ENCODE results near the gene HYAL3.
A peak's percentile ranks its signal among the peaks of the same experiment; 100 is the strongest.
"Not testable (repeated sequence)": the region's sequence is repeated elsewhere in the genome, so short reads cannot be mapped to it uniquely, and the experiment has no call there.

The HYAL3 gene

DNA sequence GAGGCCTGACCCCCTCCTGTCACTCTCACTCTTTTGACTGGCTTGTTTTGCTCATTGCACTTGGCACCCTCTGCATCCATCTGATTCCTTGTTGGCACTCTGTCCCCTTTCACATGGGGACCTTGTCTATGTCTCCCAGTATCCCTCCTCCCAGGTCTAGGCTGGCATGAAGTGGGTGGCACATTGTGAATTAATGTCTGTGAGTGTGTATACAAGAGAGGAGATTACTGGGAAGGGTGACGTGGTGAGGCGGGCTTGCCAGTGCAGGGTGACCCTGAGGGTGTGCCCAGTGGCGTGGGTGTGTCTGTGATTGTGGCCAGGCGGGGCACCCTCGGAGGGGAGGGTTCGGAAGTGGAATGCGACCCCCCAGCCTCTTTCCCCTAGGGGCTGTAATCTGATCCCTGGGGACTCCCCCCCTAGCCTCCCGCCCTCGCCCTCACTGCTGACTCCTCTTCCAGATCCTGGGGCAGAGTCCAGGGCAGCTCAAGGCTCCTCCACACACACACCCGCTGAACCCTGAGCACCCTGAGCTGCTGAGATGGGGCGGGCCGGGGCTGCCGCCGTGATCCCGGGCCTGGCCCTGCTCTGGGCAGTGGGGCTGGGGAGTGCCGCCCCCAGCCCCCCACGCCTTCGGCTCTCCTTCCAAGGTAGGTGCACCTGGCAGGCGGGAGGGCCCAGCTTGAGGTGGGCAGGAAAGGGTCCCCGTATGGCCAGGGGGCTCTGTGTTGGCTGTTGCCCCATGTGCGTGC lies 30.3 kb downstream of the HYAL3 start, which contains the start of gene SEMA3B:
Gene SEMA3B (plus strand): TSS at position 445 of the 749 bp plus-strand sequence. CDS start 94 bp downstream, at position 539.
- DNase-seq = no peak

DNA sequence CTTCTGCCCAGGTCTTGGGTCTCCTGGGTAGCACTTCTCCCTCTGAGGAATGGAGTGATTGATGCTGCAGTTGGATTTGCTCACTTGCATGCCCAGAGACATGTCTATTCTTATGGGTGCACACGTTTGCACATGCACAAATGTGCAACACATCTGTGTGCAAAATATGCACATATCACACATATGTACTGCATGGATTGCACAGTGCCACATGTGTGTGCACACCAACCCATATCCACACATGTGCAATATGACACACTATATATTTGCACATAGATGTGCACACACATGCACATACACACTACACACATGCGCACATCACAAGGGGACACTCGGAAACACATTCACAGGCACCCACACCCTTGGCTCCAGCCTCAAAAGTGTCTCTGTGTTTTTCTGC lies 30.9 kb downstream of the HYAL3 start:
- DNase-seq = no peak

DNA sequence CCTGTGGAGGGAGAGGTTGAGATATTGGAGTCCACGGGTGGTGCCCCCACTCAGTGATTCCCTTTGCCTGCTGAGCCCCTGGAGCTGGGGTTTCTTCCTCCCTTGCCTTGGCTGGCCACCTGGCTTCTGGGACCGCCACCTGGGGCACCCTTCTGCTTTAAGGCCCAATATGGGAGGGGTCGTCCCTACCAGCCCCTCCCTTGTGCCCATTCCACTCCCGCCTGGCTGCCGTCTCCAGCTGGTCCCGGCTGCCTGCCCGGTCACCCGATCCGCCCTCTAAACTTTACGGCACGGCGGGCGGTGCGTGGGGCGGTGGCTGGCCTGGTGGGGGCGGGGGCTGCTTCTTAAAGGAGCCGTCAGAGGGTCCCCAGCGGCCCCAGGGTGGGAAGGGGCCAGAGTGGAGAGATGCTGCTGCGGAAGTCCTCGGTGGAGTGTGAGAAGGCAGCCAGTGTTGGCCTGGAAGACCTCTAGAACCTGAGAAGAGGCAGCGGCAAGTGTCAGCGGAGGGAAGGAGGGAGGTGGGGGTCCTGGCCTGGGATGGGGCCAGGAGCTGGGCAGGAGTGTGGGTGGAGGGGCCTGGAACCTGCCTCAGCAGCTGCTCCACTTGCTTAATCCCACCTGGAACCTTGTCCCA lies 31.8 kb downstream of the HYAL3 start:
- no peak for DNase-seq

DNA sequence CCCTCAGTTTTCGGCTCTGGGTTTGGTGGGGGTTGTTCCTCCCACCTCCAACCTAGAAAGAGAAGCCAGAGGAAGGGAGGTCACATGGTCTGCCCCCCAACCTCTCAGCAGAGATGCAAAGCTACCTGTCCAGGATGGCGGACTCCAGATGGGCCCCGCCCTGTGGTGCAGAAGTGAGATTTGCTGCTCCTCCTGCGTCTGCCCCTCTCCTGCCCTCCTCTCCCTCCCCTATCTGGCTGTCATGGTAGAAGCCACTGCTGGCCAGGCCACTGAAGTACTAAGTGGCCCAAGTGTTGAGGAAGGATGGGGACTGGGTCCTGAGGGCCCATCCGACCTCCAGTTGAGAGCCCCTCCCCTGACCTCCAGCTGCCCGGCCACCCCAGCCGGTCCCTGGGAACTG lies 32.4 kb downstream of the HYAL3 start:
- no peak for DNase-seq

DNA sequence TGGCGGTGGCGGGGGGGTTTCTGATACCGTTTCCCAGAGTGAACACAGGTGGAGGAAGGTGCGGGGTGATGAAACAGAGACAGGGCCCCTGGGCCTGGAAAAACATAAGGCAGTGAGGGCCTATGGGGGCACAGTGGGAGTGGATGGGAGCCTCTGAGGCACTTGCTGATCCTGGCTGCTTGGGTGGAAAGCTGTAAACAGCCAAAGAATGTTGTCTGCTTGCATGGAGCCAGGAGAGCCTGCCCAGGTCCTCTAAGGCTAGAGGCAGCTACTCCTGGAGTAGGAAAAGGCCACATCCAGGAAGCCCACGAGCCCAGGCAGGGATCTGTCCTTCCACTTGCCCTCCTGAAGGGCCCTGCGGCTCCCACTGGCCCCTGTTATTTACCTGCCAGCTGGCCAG lies 33.2 kb downstream of the HYAL3 start:
- DNase-seq = no peak

DNA sequence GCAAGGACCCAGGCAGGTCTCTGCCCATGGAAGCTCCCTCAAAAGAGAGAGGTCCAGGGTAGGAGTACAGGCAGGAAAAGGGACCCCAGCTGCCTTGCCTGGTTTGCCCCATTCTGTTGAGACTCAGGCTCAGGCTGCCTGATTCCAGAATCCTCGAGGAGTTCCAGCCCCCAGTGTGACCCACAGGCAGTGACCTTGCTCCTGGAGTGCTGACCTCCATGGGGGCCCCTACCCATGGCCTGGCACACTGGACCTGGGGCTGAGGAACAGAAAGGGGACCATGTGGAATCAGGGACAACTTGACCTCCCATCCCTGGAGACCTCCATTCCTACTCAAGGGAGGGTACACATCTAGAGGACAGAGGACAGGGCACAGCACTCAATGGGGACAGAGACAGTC lies 33.6 kb downstream of the HYAL3 start:
- no peak for DNase-seq

DNA sequence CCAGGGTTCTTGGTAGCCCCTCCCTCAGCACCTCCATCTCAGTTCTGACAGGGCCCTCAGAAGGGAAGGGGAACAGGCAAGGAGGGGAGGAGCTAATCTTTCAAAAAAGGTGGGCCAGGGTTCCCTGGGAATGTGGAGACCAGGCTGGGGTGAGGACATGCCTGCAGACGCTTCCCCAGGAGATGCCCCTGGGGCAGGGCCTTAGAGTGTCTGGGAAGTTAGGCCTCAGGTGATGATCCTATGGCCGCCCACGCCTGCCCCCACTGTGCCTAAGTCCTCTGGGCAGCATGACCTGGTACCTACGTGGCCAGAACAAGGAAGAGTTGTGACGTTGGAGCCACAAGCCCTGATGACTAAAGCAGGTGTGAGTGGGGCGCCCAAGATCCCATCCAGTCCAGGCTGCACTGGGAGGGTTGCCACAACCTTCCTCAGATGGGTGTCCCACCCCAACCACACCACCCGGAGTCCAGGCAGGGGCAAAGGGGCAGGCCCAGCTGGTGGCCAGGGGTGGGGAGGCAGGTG lies 34.2 kb downstream of the HYAL3 start:
- DNase-seq = no peak

DNA sequence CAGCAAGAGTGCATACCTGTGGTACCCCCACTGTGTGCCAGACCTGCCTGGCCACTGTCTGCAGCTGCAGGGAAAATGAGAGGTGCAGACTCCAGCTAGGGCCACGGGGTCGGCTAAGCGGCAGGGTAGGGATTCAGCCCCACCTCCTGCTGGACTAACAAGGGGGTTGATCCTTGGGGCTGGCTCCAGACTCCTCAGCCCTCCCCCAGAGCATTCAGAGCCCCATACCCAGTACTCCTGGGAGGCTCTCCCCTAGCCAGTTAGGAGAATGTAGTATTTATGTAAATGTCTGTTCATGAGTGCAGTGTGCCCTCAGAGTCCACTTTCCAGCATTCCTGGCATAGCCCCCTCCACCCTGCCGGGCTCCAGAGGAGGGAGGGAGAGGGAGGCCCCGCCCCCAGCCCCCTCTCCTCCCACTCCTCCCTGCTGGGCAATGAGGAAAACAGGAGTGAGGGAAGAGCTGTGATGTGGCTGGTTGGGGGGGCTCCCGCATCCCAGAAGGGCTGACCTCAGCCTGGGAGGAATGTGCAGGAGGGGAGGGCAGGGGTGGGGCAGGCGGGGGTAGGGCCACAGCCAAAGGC lies 34.7 kb downstream of the HYAL3 start:
- peak in 1 of 2 experiments; percentile 11 for DNase-seq

DNA sequence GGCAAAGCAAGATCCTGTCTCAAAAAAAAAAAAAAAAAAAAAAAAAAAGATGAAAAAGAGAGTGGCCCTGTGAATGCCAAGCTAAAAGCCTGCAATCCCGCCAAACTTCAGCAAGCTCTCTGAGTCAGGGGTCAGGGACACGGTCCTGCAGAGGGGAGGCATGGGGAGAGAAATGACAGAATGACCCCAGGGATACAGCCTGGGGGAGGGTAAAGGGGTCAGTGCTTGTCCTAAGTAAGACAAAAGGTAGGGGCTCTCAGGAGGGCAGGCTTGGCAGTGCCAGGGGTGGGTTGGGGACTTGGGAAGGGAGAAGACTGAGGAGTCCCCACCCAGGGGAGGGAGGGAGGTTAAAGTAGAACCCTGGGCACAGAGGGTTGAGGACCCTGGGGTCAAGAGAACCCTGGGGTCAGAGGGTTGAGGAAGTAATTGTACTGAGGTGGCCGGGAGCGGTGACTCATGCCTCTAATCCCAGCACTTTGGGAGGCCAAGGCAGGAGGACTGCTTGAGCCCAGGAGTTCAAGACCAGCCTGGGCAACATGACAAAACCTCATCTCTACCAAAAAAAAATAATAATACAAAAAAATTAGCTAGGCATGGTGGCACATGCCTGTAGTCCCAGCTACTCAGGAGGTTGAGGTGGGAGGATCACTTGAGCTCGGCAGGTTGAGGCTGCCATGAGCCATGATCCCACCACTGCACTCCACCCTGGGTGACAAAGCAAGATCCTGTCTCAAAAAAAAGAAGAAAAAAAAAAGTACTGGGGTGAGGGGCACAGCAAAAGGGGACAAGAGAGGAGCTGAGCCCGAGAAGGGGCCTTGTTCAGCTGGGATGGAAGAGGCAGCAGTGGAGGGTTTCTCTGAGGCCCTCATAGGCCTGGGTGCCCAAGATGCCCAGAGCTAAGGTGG lies 35.5 kb downstream of the HYAL3 start:
- no peak for DNase-seq

DNA sequence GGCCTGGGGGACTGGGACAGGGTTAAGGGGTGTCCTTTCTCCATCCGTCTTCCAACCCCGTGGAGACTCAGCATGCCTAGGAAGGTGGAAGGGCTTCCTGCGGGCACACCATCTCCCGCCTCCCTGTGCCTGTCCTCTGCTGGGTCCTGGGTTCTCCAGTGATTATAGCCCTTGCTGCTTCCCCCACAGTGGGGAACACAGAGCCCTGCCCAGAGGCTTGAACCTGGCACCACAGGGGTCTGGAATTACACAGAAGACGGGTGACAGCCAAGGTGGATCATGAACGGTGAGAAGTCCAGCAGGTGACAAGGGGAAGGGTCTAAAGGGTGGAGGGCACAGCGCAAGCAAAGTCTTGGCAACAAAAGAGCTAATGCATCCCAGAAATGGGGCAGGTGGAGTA lies 36.4 kb downstream of the HYAL3 start:
- DNase-seq = no peak

DNA sequence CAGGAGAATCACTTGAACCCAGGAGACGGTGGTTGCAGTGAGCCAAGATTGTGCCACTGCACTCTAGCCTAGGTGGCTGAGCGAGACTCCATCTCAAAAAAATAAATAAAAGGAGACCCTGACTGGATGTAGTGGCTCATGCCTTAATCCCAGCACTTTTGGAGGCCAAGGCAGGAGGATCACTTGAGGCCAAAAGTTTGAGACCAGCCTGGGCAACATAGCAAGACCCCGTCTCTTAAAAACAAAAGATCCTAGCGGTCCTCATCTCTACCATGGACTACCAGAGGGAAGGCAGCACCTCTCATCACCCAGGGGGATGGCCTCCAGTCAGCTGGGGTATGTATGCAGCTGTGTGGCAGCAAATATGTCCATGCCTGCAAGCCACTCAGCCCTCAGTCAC lies 37.0 kb downstream of the HYAL3 start:
- DNase-seq = not testable (repeated sequence)

DNA sequence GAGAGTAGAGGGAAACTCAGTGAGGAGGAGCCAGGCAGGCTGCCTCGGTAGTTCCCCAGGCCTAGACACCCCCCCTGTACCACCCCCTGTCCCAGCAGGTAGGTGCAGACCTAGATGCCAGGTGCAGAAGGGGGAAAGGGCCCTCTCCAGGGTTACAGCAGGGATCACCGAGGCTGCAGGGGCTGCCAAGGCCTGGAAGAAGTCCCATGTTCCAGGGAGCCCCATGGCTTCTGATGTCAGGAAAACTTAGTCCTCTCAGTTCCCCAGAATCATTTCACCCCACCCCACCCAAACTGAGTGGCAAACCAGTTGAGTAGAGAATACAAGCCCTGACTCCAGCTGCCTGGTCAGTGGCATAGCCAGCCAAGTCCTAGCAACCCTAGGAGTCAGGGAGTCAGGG lies 37.7 kb downstream of the HYAL3 start:
- no peak for DNase-seq

DNA sequence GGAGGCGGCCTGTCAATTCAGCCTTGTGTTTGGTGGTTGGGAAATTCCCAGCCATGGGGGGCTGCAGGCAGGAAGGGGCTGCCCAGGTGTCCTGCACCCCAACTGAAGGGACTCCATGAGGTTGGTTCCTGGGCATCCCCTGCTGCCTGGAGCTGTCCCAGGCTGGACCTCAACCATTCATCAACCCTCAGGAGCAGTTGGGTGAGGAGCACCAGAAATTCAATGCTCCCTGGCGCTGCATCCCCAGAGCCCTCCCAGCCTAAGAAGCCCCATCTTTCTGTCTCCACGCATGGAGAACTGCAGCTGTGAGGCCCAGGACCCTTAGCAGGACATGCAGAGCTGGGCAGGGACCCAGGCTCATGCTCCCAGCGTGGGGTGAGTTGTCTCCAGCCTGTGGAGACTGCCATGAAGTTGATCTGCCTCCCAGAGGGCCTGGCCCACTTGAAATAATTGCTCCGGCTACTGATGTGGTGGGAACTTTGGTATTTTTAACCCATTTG lies 38.2 kb downstream of the HYAL3 start:
- no peak for DNase-seq

DNA sequence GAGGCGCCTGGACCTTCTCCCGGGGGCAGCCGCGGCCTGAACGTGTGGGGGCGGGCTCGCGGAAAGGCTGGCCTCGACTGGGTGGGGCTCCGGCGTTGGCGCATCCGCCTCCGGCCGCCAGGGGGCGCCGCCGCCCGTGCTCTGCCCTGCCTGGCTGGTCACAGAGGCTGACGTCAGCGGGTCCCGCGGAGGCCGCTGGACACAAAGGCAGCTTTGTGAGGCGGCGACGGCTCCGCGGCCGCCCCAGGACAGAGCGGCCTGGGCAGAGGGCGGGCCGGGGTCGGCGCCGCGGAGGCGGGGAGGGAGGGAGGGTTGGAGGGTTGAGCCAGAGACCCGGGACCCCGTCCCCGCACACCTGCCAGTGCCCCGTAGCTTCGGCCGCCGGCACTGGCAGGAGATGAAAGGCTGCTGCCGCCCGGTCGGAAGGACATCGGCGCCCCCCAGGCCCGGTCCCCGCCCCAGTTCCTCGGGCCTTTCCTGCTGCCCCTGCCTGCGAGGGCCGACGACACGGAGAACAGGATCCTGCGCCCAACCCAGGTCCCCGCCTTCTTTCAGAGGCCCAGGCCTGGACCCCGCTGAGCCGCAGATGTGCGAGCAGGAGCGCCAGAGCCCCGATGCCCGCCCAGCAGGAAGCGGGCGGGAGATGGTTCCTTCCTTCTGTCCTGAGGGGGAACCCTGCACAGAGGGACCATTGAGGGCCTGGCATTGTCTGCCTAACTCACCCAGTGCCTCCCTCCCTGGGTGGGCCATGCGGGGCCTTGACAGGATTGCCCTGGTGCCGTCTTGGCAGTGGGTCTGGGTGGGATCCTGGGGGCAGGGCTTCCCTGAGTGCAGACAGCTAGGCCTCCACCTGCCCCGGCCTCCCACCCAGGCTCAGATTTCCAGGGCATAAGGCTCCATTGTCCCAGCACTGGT lies 38.9 kb downstream of the HYAL3 start:
- DNase-seq = peak; percentile 18 to 84

DNA sequence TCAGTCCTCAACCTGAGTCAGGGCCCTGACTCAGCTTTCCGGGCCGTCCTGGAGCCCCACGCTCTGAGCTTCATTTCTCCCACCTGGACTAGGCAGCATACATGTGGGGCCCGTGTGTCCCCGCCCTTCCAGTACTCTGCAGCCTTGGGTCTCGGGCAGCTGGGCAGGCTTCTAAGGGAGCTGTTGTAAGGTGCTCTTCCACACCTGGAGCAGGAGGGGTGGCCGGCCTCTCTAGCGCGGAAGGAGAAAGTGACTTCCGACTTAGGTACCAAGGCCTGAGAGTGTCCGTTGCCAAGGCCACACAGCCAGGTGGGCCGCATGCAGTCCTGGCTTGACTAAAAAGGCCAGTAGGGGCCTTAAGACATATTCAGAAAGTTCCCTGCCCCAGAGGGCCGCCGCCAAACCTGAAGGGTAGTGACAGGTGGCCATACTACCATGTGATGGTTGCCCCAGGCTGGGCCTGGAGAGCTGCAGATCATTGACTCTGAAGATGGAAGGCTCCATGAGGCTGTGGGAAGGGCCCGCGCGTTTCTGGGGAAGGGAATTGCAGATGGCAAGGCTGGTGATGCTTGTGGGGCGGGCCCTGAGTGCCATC lies 39.7 kb downstream of the HYAL3 start:
- no peak for DNase-seq

DNA sequence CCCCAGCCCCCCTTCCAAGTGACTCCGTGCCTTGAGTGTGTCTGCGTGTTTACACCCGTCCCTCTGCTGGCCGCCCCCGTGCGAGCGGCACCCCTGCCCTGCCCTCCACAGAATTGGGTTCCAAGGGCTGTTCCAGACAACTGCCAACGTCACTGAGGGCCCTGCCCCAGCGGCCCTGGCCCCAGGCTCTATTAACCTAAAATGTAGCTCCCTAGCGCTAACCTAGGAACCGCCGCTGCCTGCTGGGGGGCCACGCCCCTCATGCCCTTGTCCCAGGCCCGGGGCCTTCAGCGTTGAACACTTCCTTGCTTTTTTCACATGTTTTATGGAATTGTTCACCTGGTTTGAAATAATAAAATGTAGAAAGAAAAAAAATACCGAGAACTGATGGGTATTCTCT lies 40.2 kb downstream of the HYAL3 start:
- no peak for DNase-seq

DNA sequence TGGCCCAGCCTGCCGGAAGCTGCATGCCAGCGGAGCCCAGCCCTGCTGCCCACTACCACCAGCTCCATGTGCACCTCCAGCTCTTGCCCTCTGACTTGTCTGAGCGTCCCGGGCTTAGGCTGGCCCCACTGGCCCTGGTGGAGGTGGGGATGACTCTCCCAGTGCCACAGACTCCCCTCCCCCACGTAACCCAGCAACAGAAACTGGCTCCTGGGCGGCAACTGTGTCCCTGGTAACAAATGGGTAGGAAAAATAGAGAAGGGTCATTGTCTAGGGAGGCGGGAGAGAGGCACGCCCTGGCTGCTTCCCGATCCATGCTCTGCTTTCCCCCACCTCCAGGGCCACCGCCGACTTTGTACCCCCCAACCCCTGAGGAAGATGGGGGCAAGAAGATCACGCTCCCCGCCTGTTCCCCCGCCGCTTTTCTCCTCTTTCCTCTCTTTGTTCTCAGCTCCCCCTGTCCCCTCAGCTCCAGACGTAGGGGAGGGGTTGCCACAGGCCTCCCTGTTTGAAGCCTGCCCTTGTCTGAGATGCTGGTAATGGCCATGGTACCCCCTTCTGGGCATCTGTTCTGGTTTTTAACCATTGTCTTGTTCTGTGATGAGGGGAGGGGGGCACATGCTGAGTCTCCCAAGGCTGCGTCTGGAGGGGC lies 41.0 kb downstream of the HYAL3 start:
- no peak for DNase-seq

DNA sequence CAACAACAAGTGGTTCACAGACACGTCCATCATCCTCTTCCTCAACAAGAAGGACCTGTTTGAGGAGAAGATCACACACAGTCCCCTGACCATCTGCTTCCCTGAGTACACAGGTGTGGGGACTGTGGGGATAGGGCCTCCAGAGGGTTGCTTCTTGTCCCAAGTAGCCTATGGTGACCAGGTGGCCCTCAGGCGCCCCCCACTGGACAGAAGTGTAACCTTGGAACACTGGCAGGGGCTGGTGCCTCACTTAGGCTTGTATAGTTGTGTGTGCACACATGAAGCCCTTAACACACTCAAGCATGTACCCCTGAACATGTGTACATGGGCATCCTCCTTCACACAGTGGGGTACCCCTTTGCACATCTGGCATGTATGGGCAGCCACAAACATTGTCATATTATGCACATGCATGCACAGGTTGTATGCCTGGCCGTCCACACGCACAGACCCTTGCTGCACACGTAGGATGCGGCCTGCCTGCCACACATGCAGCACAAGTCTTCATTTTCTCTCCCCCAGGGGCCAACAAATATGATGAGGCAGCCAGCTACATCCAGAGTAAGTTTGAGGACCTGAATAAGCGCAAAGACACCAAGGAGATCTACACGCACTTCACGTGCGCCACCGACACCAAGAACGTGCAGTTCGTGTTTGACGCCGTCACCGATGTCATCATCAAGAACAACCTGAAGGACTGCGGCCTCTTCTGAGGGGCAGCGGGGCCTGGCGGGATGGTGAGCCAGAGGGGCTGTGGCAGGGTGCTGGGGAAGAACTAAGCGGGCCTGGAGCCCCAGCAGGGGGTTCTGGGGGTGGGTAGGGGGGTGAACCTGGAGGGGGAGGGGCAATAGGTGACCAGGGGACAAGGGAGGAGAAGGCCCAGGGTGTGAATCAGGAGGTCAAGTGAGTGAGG lies 42.0 kb downstream of the HYAL3 start:
- peak in 1 of 2 experiments; percentile 17 for DNase-seq

DNA sequence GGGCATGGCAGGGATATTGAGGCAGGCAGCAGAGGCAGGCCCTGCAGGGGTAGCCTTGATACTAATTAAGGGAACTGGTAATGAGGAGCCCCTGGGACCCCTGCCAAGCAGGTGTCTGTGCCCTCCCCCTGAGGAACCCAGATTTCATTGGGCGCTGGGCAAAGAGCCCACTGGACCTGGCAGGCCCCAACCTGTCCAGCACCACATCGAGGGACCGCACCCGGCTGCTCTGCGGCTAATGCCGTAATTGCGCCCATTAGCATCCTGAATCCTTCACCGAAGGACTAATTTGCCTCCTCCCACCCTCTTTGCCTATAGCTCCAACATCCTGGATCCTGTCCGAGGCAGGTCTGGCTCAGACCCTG lies 44.0 kb downstream of the HYAL3 start:
- DNase-seq = no peak

All from NCI-H446 (cell line).